NCI-H1417 (cell line): ENCODE data around the gene KIF26B.
"Not testable (repeated sequence)": the region's sequence is repeated elsewhere in the genome, so short reads cannot be mapped to it uniquely, and the experiment has no call there.

ENCODE experiments used
- DNase-seq, 3 experiments: peaks; one replicate each; lab custom pipeline; 2025; lab: John Stamatoyannopoulos, UW

The KIF26B gene

DNA sequence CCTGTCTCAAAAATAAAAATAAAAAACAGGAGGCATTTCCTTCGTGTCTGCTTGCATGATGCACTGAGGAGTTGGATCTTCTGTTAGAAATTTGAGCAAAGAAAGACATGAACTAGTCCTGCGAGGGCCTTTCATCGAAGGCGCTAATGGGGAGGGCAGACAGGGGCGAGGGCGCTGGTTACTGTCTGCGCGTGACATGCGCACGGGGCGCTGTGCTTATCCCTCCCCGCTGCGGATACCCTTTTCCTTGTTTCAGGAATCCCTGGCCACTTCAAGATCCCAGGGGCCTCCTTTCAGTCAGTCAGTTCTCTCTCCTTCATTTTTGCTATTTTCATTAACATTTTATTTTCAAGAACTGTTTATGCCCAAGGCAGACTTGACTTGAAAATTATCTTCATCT lies 545.8 kb downstream of the KIF26B start:
- no peak for DNase-seq

DNA sequence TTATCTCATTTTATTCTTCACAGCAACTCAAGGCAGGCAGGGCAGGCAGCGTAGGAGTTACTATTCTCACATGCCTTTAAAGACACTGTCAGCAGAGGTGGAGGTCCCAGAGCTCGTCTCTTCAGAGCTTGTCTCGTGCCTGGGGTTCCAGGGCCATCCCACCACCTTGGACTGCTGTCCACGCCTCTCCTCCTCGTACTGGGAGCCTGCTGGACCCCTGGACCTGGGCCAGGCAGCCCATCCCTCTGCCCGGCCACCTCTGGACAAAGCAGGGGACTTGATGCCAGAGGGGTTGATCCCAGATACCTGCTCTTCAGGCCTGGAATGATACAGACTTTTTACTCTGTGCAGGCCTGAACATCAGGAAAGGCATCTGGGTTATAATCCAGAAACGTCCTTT lies 546.8 kb downstream of the KIF26B start:
- DNase-seq: no peak

DNA sequence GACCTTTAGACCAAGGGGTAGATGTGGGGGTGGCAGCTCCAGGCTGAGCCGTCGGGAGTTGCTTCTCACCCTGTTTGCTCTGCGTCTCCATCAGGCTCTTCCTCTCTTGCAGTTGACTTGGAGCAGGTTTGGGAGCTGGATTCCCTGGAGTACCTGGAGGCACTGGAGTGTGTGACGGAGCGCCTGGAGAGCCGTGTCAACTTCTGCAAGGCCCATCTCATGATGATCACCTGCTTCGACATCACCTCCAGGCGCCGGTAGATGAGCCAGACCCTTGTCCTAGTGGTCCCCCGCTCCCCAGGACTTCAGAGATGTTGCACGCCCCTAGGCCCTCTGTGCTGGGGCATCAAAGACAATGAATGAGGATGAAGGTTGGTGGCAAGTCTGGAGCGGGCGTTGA lies 547.6 kb downstream of the KIF26B start:
- no peak for DNase-seq

DNA sequence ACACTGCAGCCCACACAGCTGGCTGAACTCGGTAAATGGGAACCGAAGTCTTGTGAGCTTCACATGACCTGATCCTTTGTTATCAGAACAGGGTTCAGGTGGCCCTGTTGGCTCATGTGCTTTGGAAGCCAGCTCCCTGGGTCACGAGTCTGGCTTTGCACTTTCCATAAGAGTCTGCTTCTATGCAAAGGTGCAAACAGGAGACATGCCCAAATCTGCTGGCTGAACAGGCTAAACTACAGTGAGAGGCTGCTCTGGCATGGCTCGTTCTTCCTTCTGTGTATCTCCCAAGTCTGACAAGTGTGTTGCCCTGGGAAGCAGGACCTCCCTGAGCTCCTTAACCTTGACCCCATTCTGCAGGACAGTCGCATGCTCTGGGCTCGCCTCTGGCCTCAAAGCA lies 549.6 kb downstream of the KIF26B start:
- no peak for DNase-seq

DNA sequence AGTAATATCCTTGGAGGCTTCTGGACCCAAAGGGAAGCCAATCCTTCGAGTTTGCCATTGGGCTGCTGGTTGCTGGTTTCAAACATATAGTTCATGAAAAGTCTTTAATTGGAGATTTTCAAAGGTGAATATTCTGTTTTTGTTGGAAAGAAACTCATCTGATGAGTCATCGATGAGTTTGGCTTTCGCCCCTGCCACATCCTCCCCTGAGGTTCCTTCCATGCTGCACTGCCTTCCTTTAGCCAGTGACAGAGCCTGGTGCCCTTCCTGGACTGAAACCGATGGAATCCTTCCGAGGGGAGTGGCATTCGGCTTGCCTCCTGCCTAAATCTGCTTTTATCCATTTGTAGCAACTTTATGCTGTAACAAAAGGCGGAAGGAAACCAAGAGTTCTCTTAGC lies 550.0 kb downstream of the KIF26B start:
- no peak for DNase-seq

DNA sequence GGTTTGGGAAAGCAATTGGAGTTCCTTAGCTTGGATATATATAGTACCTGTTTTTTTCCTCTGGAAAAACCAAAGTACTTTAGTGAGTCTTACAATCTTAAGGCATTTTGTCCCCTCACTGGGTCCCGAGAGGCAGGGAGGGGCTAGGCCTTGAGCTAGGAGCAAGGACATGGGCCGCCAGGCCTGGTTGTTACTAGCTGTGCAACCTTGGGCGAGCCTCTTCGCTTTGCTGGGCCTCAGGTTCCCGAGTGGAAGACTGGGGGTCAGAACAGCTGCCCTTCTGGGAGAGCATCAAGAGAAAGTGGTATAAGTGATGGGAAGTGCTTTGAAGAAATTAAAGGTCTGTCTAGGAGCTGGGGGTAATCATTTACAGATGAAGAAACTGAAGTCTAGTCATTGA lies 553.2 kb downstream of the KIF26B start:
- no peak for DNase-seq

DNA sequence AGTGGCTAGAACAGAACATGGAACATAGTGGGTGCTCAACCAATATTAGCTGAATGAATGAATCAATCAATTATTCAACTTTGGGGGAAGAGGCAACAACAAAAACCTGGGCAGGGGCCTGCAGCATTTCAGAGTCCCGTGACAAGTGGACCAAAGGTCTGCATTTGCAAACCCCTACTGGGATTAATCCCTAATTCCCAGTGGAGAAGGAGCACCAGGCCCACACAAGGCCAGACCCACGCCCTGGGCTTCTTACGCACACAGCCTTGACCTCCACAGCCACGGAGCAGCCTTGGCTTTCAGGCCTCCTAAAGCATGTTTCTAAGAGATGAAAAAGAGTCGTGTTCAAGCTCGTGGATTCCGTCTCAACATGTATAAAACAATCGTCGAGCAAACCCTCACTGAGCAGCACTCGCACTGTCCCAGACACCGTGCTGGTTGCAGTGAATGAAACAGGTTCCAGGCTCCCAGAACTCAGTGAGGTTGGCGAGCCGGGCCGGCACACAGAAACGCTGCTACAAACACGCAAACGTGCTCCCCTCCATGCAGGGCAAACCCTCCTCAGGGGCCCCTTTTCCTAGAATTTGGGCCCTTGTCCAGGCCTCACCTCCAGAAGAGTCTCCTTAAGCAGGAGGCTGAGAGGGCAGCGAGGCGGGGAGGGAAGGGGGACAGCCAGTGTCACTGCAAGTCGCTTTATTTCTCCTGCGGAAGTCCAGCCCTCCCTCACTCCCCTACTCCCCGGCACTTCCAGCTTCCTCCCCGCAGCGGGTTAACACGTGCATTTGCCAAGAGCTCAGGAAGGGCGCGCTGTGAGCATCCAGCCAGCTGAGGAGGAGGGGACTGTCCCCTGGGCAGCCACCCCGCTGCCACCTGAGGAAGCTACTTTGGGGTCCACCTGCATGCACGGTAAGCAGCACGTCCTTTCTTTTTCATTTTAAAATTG lies 556.4 kb downstream of the KIF26B start:
- DNase-seq: no peak

DNA sequence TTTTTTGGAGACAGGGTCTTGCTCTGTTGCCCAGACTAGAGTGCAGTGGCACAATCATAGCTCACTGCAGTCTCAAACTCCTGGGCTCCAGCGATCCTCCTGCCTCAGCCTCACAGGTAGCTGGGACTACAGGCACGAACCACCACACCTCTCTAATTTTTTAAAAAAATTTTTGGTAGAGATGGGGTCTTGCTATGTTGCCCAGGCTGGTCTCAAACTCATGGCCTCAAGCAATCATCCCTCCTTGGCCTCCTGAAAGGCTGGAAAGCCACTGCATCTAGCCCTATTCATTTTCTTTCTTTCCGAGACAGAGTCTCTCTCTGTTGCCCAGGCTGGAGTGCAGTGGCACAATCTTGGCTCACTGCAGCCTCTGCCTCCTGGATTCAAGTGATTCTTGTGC lies 559.2 kb downstream of the KIF26B start:
- DNase-seq: not testable (repeated sequence)

DNA sequence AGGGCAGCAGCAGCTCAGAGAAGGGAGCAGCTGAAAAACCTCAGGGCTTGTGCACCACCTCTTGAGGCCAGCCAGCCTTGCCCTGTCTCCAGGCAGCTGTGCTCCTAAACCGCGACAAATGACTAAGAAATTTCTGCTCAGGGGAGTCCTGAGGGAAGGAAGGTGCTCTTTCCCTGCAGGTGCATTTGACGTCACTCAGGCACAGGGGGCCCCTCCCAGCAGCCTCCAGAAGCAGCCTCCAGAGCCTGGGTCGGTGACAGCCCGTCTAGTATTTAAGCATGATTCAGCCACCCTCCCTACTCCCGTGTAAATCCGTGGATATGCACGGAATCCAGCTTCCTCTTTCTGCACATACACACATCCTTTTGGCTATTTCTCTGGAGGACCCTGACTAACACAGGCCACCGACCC lies 560.5 kb downstream of the KIF26B start:
- DNase-seq: no peak

DNA sequence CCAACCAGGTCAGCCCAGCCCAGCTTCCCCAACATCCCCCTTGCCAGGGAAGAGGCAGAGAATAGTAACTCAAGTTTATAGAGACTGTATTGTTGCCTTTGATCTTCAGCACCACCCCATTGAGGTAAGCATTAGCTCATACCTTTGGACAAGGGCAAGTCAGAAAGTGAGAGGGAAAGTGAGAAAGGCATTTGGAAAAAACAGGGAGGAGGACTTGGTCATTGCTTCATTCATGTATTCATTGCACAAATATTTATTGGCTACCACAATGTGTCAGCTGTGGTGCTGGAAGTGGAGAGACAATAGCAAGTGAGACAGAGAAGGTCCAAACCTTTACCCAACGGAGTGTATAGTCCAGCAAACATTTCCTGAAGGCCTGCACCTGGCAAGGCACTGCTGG lies 561.2 kb downstream of the KIF26B start:
- no peak for DNase-seq

DNA sequence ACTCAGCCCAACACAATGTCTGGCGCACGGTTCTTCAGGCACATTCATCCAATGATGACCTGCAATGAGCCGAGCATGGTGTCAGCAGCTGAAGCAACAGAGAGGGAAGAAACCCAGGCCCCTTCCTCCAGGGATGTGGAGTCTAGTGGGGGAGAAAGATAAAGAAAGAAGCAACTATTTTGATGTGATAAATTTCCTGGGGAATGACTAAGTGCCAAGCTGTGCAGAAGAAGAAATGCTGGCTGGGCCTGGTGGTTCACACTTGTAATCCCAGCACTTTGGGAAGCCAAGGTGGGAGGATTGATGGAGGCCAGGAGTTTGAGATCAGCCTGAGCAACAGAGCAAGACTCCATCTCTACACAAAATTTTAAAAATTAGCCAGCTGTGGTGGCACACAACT lies 561.8 kb downstream of the KIF26B start:
- no peak for DNase-seq

DNA sequence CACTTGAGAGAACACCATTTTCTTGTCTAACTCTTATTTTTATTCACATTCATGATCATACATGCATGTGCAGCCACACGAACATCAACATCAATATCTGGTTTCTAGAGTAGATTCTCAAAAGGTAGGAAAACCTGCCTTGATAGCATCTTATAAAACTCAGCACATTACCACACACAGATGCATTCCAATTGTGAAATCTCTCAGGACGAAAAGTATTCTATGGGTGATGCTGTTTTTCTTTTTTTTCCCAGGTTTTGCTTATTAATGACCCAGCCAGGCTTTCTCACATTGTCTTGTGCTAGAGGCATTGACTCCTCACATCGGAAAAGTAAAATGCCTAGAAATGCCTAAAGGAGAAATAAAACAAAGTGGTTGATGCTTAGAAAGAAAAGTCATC lies 562.8 kb downstream of the KIF26B start:
- no peak for DNase-seq

DNA sequence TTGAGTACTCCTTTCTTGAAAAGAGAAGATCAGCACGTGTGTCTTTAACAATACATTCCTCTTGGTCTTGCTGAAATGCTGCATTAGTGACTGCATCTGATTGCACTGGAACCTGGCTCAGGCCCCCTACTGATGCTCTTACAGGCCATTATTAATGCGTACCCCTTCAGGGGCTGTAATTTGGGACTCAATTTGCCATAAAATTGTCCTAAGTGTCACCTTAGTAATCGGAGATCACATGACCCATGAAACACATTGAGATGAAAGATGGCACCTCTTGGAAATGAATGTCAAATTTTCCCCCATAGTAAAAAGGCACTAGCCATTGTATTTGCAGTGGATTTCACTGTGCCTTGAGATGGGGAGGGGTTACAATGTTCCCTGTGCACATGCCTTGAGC lies 563.3 kb downstream of the KIF26B start:
- peak in 2 of 3 experiments; percentile 39 to 88 for DNase-seq

DNA sequence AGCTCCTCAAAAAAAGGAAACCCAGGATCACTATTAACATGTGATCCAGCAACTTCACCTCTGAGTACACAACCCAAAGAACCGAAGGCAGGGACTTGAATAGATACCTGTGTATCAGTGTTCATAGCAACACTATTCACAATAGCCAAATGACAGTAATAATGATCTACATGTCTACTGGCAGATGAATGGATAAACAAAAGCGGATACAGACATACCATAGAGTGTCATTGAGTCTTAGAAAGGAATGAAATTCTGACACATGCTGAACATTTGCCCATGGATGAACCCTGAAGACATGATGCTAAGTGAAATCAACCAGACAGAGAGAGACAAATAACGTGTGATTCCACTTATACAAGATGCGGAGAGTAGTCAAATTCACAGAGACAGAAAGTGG lies 564.2 kb downstream of the KIF26B start:
- no peak for DNase-seq

DNA sequence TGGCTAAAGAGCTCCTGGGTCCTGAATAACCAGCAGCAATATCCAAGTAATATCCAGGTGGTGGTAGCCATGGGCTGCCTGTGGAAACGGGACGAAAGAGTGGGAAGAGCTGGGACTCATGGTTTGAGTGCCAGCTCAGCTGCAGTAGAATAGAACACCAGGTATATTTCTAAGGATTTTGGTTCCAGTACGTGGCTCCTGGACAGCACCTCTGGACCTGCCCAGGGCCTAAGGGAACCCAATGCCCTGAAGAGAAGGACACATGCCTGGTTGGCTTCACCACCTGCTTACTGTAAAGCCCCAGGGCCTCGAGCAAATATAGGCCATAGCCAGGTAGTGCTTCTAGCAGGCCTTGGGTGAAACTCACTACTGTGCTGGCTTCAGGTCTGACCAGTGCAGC lies 566.7 kb downstream of the KIF26B start:
- DNase-seq: no peak

DNA sequence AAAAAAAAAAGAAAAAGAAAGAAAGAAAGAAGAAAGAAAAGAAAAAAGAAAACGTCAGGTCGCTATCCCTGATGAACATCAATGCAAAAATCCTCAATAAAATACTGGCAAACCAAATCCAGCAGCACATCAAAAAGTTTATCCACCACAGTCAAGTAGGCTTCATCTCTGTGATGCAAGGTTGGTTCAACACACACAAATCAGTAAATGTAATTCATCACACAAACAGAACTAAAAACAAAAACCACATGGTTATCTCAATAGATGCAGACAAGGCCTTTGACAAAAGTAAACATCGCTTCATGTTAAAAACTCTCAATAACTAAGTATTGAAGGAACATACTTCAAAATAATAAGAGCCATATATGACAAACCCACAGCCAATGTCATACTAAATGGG lies 573.2 kb downstream of the KIF26B start:
- not testable (repeated sequence) for DNase-seq

DNA sequence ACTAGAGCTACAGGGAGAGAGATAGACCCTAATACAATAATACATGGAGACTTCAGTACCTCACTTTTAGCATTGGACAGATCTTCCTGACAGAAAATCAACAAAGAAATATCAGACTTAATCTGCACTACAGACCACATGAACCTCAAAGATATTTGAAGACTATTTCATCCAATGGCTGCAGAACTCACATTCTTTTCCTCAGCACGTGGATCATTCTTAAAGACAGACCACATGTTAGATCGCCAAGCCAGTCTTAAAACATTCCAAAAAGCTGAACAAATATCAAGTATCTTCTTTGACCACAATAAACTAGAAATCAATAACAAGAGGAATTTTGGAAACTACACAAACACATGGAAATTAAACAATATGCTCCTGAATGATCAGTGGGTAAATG lies 576.0 kb downstream of the KIF26B start:
- DNase-seq: no peak

DNA sequence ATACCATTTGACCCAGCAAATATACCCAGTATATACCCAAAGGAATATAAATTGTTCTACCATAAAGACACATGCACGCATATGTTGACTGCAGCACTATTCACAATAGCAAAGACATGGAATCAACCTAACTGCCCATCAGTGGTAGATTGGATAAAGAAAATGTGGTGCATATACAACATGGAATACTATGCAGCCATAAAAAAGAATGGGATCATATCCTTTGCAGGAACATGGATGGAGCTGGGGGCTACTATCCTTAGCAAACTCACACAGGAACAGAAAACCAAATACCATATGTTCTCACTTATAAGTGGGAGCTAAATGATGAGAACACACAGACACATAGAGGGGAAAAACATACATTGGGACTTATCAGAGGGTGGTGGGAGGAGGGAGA lies 585.6 kb downstream of the KIF26B start:
- not testable (repeated sequence) for DNase-seq

DNA sequence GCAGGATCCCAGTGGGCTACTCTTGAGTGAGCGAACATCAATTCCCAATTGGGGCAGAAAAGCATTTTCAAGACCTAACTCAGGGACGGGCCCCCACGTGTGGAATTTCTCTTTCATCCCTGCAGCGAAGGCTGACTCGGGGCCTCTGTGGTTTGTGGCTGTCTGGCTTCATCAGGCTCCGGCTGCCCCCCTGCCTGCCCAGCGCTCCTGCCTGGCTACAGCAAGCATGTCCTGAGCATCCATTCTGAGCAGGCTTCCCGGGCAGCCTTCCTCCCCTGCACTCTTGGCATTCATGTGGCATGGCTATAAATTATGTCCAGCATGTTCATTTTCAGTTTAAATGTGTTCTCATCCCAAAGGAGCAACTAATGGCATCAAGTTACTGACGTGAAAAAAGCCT lies 588.1 kb downstream of the KIF26B start:
- peak in 2 of 3 experiments; percentile 33 to 57 for DNase-seq

DNA sequence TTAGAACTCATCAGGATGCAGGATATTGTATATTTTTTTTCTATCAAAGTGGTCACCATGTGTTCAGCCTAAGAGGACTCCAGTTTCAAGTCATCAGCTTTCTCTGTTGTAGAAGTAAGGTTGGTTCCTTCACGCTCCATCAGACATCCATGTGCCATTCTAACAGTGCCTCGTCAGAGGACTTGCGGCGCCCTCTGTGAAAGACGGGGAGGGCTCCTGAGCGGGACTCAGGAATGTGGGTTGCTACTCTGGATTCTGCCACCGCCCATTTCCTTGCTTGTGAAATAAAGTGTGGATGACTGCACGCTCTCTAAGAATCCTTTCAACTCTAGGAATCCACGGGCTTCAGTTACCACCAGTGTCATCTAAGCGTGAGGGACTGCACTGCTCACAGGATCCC lies 593.5 kb downstream of the KIF26B start:
- no peak for DNase-seq

DNA sequence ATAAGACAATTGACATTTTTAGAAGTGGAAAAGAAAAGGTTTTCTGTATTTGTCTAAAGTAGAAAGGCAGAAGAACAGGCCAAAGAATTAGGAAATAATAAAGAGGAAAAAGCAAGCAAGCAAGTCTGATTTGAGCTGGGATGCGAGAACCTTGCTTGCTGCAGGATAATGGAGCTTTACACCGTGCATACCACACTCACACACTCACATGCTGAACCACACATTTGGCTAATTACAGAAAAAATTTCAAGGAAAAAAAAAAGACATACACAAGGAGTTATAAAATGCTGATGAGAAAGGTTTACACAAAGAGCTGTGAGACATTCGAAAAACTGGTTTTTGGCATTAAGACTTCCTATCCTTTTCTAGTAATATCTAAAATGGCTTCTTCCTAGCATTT lies 593.9 kb downstream of the KIF26B start:
- DNase-seq: no peak

DNA sequence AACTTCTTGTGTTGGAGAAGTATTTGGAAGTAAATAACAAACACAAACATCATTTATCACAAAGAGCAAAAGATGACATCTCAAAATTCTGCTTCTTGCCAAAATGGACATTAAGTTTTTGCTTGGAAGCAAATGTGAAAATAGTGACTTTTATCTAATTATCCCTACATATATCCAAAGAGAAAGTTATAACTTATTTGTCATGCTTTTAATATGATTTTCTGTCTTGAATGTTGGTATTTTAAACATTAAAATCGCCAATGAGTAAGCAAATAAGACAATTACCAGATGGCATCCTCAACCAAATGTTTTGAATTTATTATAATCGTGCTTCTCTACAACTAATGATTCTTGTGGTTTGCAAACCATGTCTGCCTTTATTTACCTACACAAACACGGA lies 594.3 kb downstream of the KIF26B start:
- no peak for DNase-seq

DNA sequence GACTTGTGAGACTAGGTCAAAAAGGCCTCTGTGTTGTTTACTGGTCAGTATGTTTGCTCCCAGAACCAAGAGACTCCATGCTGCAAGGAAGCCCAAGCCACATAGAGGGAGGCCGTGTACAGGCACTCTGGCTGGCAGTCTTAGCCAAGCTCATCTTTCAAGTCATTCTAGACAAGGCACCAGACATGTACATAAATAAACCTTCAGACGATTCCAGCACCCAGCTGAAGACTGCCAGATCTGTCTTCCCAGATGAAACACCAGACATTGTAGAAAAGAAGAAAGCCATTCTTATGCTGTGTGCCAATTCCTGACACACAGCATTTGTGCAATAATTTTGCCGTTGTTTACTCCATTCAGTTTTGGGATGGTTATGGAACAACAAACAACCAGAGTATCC lies 595.5 kb downstream of the KIF26B start:
- DNase-seq: no peak

DNA sequence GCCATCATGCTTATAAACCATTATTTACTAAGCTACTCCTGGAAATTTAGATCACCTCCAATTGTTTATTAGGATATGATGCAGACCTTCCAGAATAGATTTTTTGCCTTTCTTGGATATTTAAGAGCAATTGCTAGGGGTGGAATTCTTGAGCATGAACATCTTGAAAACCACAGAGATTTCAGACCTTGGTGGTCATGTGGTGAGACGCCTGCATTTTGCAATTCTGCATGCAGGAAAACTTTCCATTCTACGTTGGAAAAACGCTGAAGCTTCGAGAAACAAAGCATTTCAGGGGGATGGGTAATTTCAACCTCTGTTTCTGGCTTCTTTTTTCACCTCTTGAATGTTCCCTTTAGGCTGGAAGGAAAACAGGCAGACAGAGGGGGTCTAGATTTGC lies 596.3 kb downstream of the KIF26B start:
- DNase-seq: no peak
